ENCODE data around the gene MAPKAP1.

GRCh38 chr9:125696106-125696647 lies 10.8 kb downstream of the MAPKAP1 start:
- no peak for TF ChIP-seq POLR2A (IDR thresholded peaks at IDR 0.05; ENCODE audit: low read length)
- TF ChIP-seq GATA1 (IDR thresholded peaks at IDR 0.05; ENCODE audit: low read depth, low read length) = no peak
